Gastrocnemius medialis (tissue), 4 donors: ENCODE data around the gene CASK. TPM values are rescaled to one million over a fixed set of nuclear protein-coding genes. Genes with fewer than 3 reads are reported as not detected.
A peak's percentile ranks its signal among the peaks of the same experiment; 100 is the strongest.

Experiments
- ATAC-seq, 2 donors: fragments of 150-250 bp; one replicate each; pipeline ENCODE4 v1.9.1; 2016
- DNase-seq, 2 donors: peaks; one replicate each; pipeline ENCODE4 v3.0.0-alpha.2; 2019
- H3K27ac ChIP-seq, 4 donors: fragments of 200-600 bp; sonication (generic); 1 replicate in 1 of 4; 2 replicates in 3 of 4; pipeline ENCODE4 v1.5.1; 2016 to 2018; ENCODE audit warnings: mild to moderate bottlenecking in 2 of 4, moderate library complexity in 1 of 4
- H3K27me3 ChIP-seq, 3 donors: fragments of 200-600 bp; sonication (generic) in 2 of 3; 1 replicate in 1 of 3; 2 replicates in 2 of 3; pipeline versions ENCODE4 v1.5.1 to v1.6.0; 2016 to 2019; ENCODE audit warnings: mild to moderate bottlenecking in 1 of 3, moderate library complexity in 1 of 3
- H3K36me3 ChIP-seq, 2 donors: fragments of 200-600 bp; sonication (generic) in 1 of 2; one replicate each; pipeline ENCODE4 v1.5.1; 2017 to 2018
- H3K4me1 ChIP-seq, 2 donors: fragments of 200-600 bp; sonication (generic) in 1 of 2; one replicate each; pipeline ENCODE4 v1.5.1; 2016 to 2017; ENCODE audit warnings: mild to moderate bottlenecking in 2 of 2
- H3K4me3 ChIP-seq, 4 donors: fragments of 200-600 bp; sonication (generic) in 3 of 4; 1 replicate in 1 of 4; 2 replicates in 3 of 4; pipeline ENCODE4 v1.5.1; 2016 to 2019; ENCODE audit warnings: mild to moderate bottlenecking in 2 of 4
- H3K9me3 ChIP-seq, 3 donors: fragments of 200-600 bp; sonication (generic) in 2 of 3; 1 replicate in 1 of 3; 2 replicates in 2 of 3; pipeline ENCODE4 v1.5.1; 2016 to 2019
- POLR2A ChIP-seq, 2 donors: fragments of 450-650 bp; IDR thresholded peaks; one replicate each; pipeline ENCODE4 v1.6.1; 2017; ENCODE audit warnings: antibody characterized with exemption in 2 of 2, mild to moderate bottlenecking in 2 of 2, moderate library complexity in 2 of 2
- in situ Hi-C, 4 donors: fragments of 200-750 bp; cut with MboI; loops; one replicate each; pipeline versions ENCODE4 v1.15.0 to v1.8.0; 2017; ENCODE audit warnings: low sequenced_read_pairs in 4 of 4
- intact Hi-C: fragments of 100-400 bp; cut with DNase I; formaldehyde crosslinking; loops from one replicate; pipeline ENCODE4 v1.15.1; 2023; ENCODE audit warnings: low total_unique reads
- total RNA-seq, 4 donors: library from RNA; depleted of rRNA; stranded (reverse); fragments of >200 nt; gene quantifications; one replicate each; pipeline versions ENCODE4 v1.1.0 to v1.2.3, GENCODE V29; 2016
- TF ChIP-seq, protein P1 (sequence below), 5 experiments: fragments of 450-650 bp in 3 of 5; fragments of 200-600 bp in 2 of 5; sonication (generic) in 2 of 5; IDR thresholded peaks in 4 of 5; conservative IDR thresholded peaks in 1 of 5; 1 replicate in 4 of 5; 2 replicates in 1 of 5; pipeline ENCODE4 v1.5.1; 2016 to 2019; ENCODE audit warnings: antibody characterized with exemption in 5 of 5, mild to moderate bottlenecking in 3 of 5, moderate library complexity in 3 of 5

The CASK gene
- total RNA-seq, 4 donors from 2014 or later, result 7.3 to 14.3 (median 10.0) TPM

DNA sequence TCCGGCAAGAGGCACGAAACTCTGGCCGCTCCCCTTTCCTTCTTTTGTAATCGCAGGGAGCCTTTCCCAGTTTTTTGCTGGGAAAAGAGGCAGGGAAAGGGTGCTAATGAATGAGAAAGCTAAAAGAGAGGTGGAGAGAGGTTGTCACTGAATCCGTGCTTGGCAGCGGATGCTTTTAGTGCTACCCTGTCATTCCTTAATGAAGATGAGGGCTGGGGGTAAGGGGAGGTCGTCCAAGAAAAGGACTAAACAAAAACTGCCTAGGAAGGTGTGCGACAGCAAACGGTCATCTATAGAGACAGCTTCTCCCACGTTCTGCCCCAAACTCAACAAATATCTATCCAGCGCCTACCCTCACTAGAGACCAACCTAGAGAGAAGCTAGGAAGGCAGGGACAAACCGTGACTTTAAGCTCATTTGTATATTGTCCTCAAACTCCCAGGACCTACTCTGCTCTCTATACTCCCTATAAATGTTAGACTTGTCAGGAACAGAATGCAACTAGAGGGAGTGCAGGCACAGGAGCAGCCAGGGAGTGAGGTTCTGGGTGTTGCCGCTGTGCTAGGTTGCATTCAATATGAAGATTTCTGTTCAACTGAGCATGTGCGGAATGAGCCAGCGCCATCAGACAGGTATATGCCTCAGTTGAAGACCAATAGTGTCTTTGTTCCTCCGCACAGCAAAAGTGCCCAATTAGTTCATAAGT is 777 bp upstream of the CASK start:
- intact Hi-C loops, result loop anchor here (10.0 kb wide), 1 partner anchor 99 kb away; no protein-coding TSS in a partner anchor
- no peak for DNase-seq
- no peak for TF ChIP-seq POLR2A (IDR thresholded peaks at IDR 0.05)
- TF ChIP-seq, protein P1, sequence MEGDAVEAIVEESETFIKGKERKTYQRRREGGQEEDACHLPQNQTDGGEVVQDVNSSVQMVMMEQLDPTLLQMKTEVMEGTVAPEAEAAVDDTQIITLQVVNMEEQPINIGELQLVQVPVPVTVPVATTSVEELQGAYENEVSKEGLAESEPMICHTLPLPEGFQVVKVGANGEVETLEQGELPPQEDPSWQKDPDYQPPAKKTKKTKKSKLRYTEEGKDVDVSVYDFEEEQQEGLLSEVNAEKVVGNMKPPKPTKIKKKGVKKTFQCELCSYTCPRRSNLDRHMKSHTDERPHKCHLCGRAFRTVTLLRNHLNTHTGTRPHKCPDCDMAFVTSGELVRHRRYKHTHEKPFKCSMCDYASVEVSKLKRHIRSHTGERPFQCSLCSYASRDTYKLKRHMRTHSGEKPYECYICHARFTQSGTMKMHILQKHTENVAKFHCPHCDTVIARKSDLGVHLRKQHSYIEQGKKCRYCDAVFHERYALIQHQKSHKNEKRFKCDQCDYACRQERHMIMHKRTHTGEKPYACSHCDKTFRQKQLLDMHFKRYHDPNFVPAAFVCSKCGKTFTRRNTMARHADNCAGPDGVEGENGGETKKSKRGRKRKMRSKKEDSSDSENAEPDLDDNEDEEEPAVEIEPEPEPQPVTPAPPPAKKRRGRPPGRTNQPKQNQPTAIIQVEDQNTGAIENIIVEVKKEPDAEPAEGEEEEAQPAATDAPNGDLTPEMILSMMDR (IDR thresholded peaks at IDR 0.05 in 4 of 5, conservative IDR thresholded peaks at IDR 0.05 in 1 of 5), result no peak
- Histone ChIP-seq H3K4me3 (peak overlapping the region; percentile 63 to 71 (median 66)), H3K27ac (peak overlapping the region; percentile 75 to 87 (median 85)), H3K9me3 (no peaks in the 10 kb centered on the region), H3K27me3 (peaks cover 0 to 3% (median 0%) of the 10 kb centered on the region in 3 donors), H3K4me1 (peaks cover 2 to 9% of the 10 kb centered on the region in 2 donors), H3K36me3 (no peaks in the 10 kb centered on the region)
- in situ Hi-C loops, result loop anchor here in 1 of 4 donors (25.0 kb wide), 1 partner anchor 88 kb away; no protein-coding TSS in a partner anchor
- ATAC-seq, result peak in 1 of 2 donors; percentile 16

DNA sequence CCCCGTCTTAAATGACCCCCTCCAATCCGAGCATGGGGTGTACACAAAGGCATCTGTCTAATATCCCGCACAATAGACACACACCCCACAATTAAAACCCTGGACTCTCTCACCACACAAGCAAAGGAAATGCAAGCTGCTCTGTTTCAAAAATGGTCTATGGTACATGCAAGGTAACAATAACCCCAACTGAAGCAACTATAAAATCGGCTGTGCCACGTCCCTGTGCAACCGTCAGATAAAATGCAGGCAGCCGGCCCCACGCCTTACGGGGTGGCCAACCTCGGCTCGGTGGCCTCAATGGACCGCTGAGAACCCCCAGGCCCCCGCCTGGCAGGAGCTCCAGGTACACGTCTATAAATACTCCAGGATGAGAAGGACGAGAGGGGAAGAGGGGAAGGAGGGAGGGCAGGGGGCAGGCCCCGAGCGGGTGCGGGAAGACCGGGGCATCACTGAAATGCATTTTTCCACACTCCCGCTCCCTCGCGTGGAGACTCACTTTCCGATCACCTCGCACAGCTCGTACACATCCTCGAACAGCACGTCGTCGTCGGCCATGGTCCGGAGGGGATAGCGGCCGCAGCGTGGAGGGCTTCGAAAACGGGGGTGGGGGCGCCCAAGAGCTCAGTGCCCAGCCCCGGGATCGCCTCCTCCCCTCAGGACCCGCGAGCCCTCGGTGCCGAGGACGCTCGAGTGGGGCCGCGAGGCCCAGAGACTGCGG is 763 bp downstream of the CASK start:
- in situ Hi-C loops (loop anchor here in 1 of 4 donors (25.0 kb wide), 1 partner anchor 90 kb away; no protein-coding TSS in a partner anchor), intact Hi-C loops (loop anchor here (10.0 kb wide), 1 partner anchor 98 kb away; no protein-coding TSS in a partner anchor)
- peak overlapping the region; percentile 60 to 71 (median 66) for H3K4me3 ChIP-seq
- peak in 1 of 2 donors; percentile 14 for DNase-seq
- H3K27me3 ChIP-seq, result peaks cover 0 to 3% (median 0%) of the 10 kb centered on the region in 3 donors
- H3K36me3 ChIP-seq, result no peaks in the 10 kb centered on the region
- no peaks in the 10 kb centered on the region for H3K9me3 ChIP-seq
- H3K27ac ChIP-seq, result peak overlapping the region; percentile 76 to 87 (median 84)
- peak; percentile 28 to 45 for ATAC-seq
- TF ChIP-seq, protein P1 (IDR thresholded peaks at IDR 0.05 in 4 of 5, conservative IDR thresholded peaks at IDR 0.05 in 1 of 5), result peak in 1 of 5 experiments; percentile 23
- no peak for TF ChIP-seq POLR2A (IDR thresholded peaks at IDR 0.05)
- peaks cover 9% of the 10 kb centered on the region in 2 donors for H3K4me1 ChIP-seq

DNA sequence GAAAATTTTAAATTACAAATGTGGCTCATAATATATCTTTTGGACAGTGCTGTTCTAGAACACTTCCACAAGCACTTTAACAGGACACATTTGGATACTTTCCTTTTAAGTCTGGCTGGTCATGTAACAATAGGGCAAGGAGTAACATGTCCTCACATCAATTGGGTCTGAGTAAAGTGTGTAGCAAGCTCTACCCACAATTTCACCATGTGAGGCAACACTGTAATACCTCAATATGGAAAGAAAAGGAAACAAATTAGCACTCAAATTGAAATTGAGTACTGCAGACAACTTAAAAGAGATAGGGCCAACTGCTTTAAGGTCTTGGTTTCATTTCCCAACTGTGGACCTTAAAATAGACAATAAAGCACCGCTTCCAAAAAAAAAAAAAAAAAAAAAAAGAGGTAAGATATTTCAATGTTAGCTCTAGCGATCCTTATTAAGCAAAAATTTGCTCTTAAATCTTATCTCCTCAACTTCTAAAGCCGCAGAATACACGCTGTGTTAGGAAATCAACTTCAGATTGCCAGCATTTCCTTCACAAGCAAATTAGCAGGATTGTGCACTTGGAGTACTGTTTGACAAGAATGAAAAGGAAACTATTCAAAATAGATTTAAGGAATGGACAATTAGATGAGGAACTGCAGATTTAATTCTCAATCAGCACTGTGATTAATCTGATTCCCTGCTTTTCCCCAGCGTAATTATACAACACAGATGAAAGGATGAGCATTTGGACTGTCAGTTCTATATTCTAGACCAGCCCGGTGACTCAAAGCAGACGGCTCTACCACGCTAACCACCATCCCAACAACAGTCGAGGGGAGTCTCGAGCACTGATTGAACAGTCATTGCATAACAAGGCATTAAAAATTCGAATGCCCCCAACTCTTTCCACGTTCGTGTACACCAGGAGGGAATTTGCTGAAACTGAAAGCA is 1.6 kb downstream of the CASK start:
- in situ Hi-C loops (loop anchor here in 1 of 4 donors (25.0 kb wide), 1 partner anchor 91 kb away; no protein-coding TSS in a partner anchor), intact Hi-C loops (loop anchor here (10.0 kb wide), 1 partner anchor 97 kb away; no protein-coding TSS in a partner anchor)
- no peaks in the 10 kb centered on the region for H3K9me3 ChIP-seq
- peak overlapping the region; percentile 76 to 87 (median 84) for H3K27ac ChIP-seq
- H3K4me3 ChIP-seq, result peak overlapping the region; percentile 60 to 71 (median 66)
- DNase-seq, result no peak
- ATAC-seq, result peak in 1 of 2 donors; percentile 53
- H3K4me1 ChIP-seq, result peaks cover 9% of the 10 kb centered on the region in 2 donors
- no peaks in the 10 kb centered on the region for H3K36me3 ChIP-seq
- TF ChIP-seq, protein P1 (IDR thresholded peaks at IDR 0.05 in 4 of 5, conservative IDR thresholded peaks at IDR 0.05 in 1 of 5), result no peak
- TF ChIP-seq POLR2A (IDR thresholded peaks at IDR 0.05), result no peak
- H3K27me3 ChIP-seq, result peaks cover 0 to 3% (median 0%) of the 10 kb centered on the region in 3 donors

DNA sequence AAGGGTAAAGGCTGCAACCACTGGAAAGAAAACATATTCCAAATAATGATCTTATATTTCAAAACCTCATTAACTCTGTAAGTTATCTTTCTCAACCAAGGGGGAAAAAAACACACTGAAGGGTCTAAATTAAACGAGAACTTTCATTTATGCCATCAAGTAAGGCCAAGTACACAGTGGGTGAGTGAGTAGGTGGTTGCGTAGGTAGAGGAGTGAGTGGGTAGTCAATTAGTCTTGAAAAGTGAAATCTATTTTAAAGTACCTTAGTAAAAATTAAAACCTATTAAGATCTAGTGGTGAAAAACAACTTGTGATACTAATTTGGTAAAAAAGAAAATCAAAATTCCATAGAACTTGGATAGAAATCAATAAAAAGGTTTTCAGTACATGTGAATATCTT is 3.5 kb downstream of the CASK start:
- Histone ChIP-seq H3K9me3 (no peaks in the 10 kb centered on the region), H3K27me3 (no peaks in the 10 kb centered on the region), H3K4me1 (peaks cover 9% of the 10 kb centered on the region in 2 donors), H3K4me3 (no peak overlapping the region), H3K27ac (no peak overlapping the region), H3K36me3 (no peaks in the 10 kb centered on the region)
- in situ Hi-C loops (loop anchor here in 1 of 4 donors (25.0 kb wide), 1 partner anchor 92 kb away; no protein-coding TSS in a partner anchor), intact Hi-C loops (loop anchor here (10.0 kb wide), 1 partner anchor 95 kb away; no protein-coding TSS in a partner anchor)
- no peak for ATAC-seq
- no peak for DNase-seq
- TF ChIP-seq POLR2A (IDR thresholded peaks at IDR 0.05), result no peak
- TF ChIP-seq, protein P1 (IDR thresholded peaks at IDR 0.05 in 4 of 5, conservative IDR thresholded peaks at IDR 0.05 in 1 of 5), result no peak
